WTC11 (cell line): ENCODE results near the gene SMIM10L2A. TPM values are rescaled to one million over a fixed set of nuclear protein-coding genes. Genes with fewer than 3 reads are reported as not detected.

Source experiments
- ATAC-seq: fragments of 200-7000 bp; cut with Tn5 transposase; 2 replicates; pipeline ENCODE4 v1.10.0; 2021; ENCODE audit warnings: mild to moderate bottlenecking, moderate library complexity
- Bru-seq: library from RNA; stranded (reverse); fragments of 400-500 nt; gene quantifications from one replicate; lab custom pipeline; 2021; lab: Mats Ljungman, UMichigan
- CTCF ChIA-PET: fragments of 300-600 bp; sonication (Branson Sonifier 250); formaldehyde crosslinking; loops from one replicate; lab custom pipeline; 2021; ENCODE audit warnings: antibody characterized with exemption; lab: Charles Lee
- POLR2A ChIA-PET: fragments of 350-600 bp; sonication (Branson Sonifier 250); formaldehyde crosslinking; loops from one replicate; lab custom pipeline; 2021; ENCODE audit warnings: antibody characterized with exemption; lab: Charles Lee
- DNase-seq: peaks from one replicate; pipeline ENCODE4 v3.0.0; 2021; ENCODE audit warnings: low spot score
- H3K27ac Mint-ChIP-seq: 2 replicates; pipeline ENCODE4 v1.8.0; 2021; ENCODE audit warnings: mixed read lengths
- H3K27me3 Mint-ChIP-seq: 2 replicates; pipeline ENCODE4 v1.8.0; 2021; ENCODE audit warnings: low read depth, mild to moderate bottlenecking, moderate library complexity, mixed read lengths
- H3K36me3 Mint-ChIP-seq: 2 replicates; pipeline ENCODE4 v1.8.0; 2021; ENCODE audit warnings: mixed read lengths
- H3K4me1 Mint-ChIP-seq: 2 replicates; pipeline ENCODE4 v1.8.0; 2022; ENCODE audit warnings: mixed read lengths
- H3K4me3 Mint-ChIP-seq: 2 replicates; pipeline ENCODE4 v1.8.0; 2021; ENCODE audit warnings: mild to moderate bottlenecking, moderate library complexity, mixed read lengths
- H3K9me3 Mint-ChIP-seq: 2 replicates; pipeline ENCODE4 v1.8.0; 2021; ENCODE audit warnings: mixed read lengths
- ETV6 ChIP-seq: sonication (generic); formaldehyde crosslinking; IDR thresholded peaks from 2 replicates; pipeline ENCODE4 v1.8.1; 2022; ENCODE audit warnings: mild to moderate bottlenecking, missing genetic modification reagents
- GTF2I ChIP-seq: fragments of 250-450 bp; sonication (Bioruptor Pico); conservative IDR thresholded peaks from 2 replicates; pipeline ENCODE4 v1.4.0; 2021; ENCODE audit warnings: mild to moderate bottlenecking
- HMGA2 ChIP-seq: fragments of 250-450 bp; sonication (Bioruptor Pico); IDR thresholded peaks from 2 replicates; pipeline ENCODE4 v1.4.0; 2021; ENCODE audit warnings: mild to moderate bottlenecking, moderate library complexity
- JAZF1 ChIP-seq: fragments of 250-450 bp; sonication (Bioruptor Pico); IDR thresholded peaks from 2 replicates; pipeline ENCODE4 v1.9.0; 2021; ENCODE audit warnings: moderate library complexity, mild to moderate bottlenecking, inconsistent platforms
- MXD4 ChIP-seq: fragments of 250-450 bp; sonication (Bioruptor Pico); IDR thresholded peaks from 2 replicates; pipeline ENCODE4 v1.8.0; 2021; ENCODE audit warnings: mild to moderate bottlenecking, moderate library complexity, borderline replicate concordance
- NFATC4 ChIP-seq: fragments of 250-450 bp; sonication (Bioruptor Pico); IDR thresholded peaks from 2 replicates; pipeline ENCODE4 v1.9.0; 2021; ENCODE audit warnings: mild to moderate bottlenecking
- PRRX2 ChIP-seq: fragments of 250-450 bp; sonication (Bioruptor Pico); IDR thresholded peaks from 2 replicates; pipeline ENCODE4 v1.8.0; 2021; ENCODE audit warnings: mild to moderate bottlenecking
- RELA ChIP-seq: sonication (generic); formaldehyde crosslinking; IDR thresholded peaks from 2 replicates; pipeline ENCODE4 v1.8.1; 2022; ENCODE audit warnings: missing genetic modification reagents, mild to moderate bottlenecking, borderline replicate concordance
- RORB ChIP-seq: fragments of 250-450 bp; sonication (Bioruptor Pico); IDR thresholded peaks from 2 replicates; pipeline ENCODE4 v1.9.0; 2021; ENCODE audit warnings: mild to moderate bottlenecking
- SP1 ChIP-seq: sonication (generic); formaldehyde crosslinking; conservative IDR thresholded peaks from 2 replicates; pipeline ENCODE4 v1.8.1; 2022; ENCODE audit warnings: missing genetic modification reagents
- TP53 ChIP-seq: sonication (generic); formaldehyde crosslinking; IDR thresholded peaks from 2 replicates; pipeline ENCODE4 v1.8.1; 2023; ENCODE audit warnings: mild to moderate bottlenecking, missing genetic modification reagents
- ZBTB21 ChIP-seq: sonication (generic); formaldehyde crosslinking; IDR thresholded peaks from 2 replicates; pipeline ENCODE4 v1.8.1; 2023; ENCODE audit warnings: mild to moderate bottlenecking, missing genetic modification reagents, borderline replicate concordance
- ZNF138 ChIP-seq: sonication (generic); formaldehyde crosslinking; conservative IDR thresholded peaks from 2 replicates; pipeline ENCODE4 v1.8.1; 2022; ENCODE audit warnings: mild to moderate bottlenecking, moderate library complexity, missing genetic modification reagents
- ZNF263 ChIP-seq: sonication (generic); formaldehyde crosslinking; IDR thresholded peaks from 2 replicates; pipeline ENCODE4 v1.8.1; 2022; ENCODE audit warnings: low read depth, mild to moderate bottlenecking, moderate library complexity, missing genetic modification reagents
- ZNF317 ChIP-seq: sonication (generic); formaldehyde crosslinking; IDR thresholded peaks from 2 replicates; pipeline ENCODE4 v1.8.1; 2023; ENCODE audit warnings: low read depth, mild to moderate bottlenecking, moderate library complexity, missing genetic modification reagents, borderline replicate concordance
- ZNF671 ChIP-seq: fragments of 250-450 bp; sonication (Bioruptor Pico); IDR thresholded peaks from 2 replicates; pipeline ENCODE4 v1.8.0; 2021; ENCODE audit warnings: mild to moderate bottlenecking
- long read RNA-seq, 3 experiments: library from RNA in 1 of 3; library from capped mRNA in 1 of 3; library from polyadenylated mRNA in 1 of 3; unstranded in 2 of 3; stranded (forward) in 1 of 3; transcript quantifications; one replicate each; pipeline ENCODE4 v2.0.0, GENCODE V29; 2021
- total RNA-seq: library from RNA; stranded (reverse); gene quantifications from 3 replicates; pipeline ENCODE4 v1.2.3, GENCODE V29; 2021
- TF ChIP-seq, protein P1 (sequence below): sonication (generic); formaldehyde crosslinking; conservative IDR thresholded peaks from 2 replicates; pipeline ENCODE4 v1.8.1; 2022; ENCODE audit warnings: mild to moderate bottlenecking, missing genetic modification reagents
- TF ChIP-seq, protein P2 (sequence below): fragments of 250-450 bp; sonication (Bioruptor Pico); IDR thresholded peaks from 2 replicates; pipeline ENCODE4 v1.8.0; 2021; ENCODE audit warnings: mild to moderate bottlenecking
- TF ChIP-seq, protein P3 (sequence below): fragments of 250-450 bp; sonication (Bioruptor Pico); IDR thresholded peaks from 2 replicates; pipeline ENCODE4 v1.9.0; 2021; ENCODE audit warnings: moderate library complexity, mild to moderate bottlenecking, inconsistent platforms, borderline replicate concordance
- TF ChIP-seq, protein P4 (sequence below): sonication (generic); formaldehyde crosslinking; IDR thresholded peaks from 2 replicates; pipeline ENCODE4 v1.8.0; 2022; ENCODE audit warnings: missing genetic modification reagents
- TF ChIP-seq, protein P5 (sequence below): fragments of 250-450 bp; sonication (Bioruptor Pico); conservative IDR thresholded peaks from 2 replicates; pipeline ENCODE4 v1.9.0; 2021; ENCODE audit warnings: mild to moderate bottlenecking
- TF ChIP-seq, protein P6 (sequence below): fragments of 250-450 bp; sonication (Bioruptor Pico); IDR thresholded peaks from 2 replicates; pipeline ENCODE4 v1.9.0; 2021; ENCODE audit warnings: mild to moderate bottlenecking

SMIM10L2A gene
- total RNA-seq (4.5 to 4.8 TPM (median 4.7 TPM) in 3 replicates), Bru-seq, nascent RNA (percentile 52 among the genes with signal in this experiment)
- long read RNA-seq, experiment 1, full-length matches to known transcripts: 15 of 26 reads
- long read RNA-seq, experiment 1, partial matches to known transcripts: 7 of 26 reads
- long read RNA-seq, experiment 1, other reads (novel, unspliced or antisense): 4 of 26 reads
- long read RNA-seq, experiment 2, full-length matches to known transcripts: 1 of 4 reads
- long read RNA-seq, experiment 2, partial matches to known transcripts: 0 of 4 reads
- long read RNA-seq, experiment 2, other reads (novel, unspliced or antisense): 3 of 4 reads
- long read RNA-seq, experiment 3, partial matches to known transcripts: 0 of 1 reads
- long read RNA-seq, experiment 3, other reads (novel, unspliced or antisense): 1 of 1 reads

DNA sequence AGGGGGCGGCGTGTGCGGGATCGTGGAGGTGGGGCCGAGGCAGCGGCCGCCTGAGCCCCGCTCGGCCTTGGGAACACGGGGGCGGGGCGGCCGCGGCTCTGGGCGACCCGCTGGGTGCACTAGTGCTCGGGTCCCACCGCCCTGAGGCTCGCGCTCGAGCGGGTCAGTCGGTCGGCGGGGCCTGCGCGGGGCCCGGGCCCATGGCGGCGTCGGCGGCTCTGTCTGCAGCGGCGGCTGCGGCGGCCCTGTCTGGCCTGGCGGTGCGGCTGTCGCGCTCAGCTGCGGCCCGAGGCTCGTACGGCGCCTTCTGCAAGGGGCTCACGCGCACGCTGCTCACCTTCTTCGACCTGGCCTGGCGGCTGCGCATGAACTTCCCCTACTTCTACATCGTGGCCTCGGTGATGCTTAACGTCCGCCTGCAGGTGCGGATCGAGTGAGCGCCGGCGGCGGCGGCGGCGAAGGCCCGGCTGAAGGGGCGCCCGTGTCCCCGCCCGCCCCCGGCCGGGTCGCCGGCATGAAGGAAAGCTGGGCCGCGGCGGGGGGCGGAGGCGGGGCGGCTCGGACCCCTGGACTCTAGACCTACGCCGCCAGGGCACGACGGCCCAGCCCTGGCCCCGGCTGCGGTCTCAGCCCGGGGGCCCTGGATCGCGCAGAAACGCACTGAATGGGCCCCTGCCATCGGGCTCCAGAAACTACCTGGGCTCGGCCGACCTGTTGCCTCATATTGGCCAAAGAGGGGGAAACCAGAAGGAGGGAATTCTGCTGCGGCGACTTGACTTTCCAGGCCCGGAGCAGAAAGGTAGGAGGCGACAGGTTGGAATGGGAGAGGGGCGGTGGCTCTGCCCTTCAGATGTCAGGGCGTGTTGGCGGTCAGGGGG, at the start of gene SMIM10L2A:
SMIM10L2A (plus strand) TSS at position 13 of the 878 bp plus-strand sequence; CDS start at position 201, 188 bp downstream.
- Mint-ChIP-seq H3K27me3 (no peaks in the 10 kb centered on the region; the same call in 1 of the 2 replicates), H3K9me3 (no peaks in the 10 kb centered on the region), H3K4me1 (peaks cover 19% of the 10 kb centered on the region), H3K27ac (no peak within 1 kb of the TSS), H3K36me3 (no peaks in the 10 kb centered on the region), H3K4me3 (peak within 1 kb of the TSS; percentile 61)
- DNase-seq (peak; percentile 38), ATAC-seq (peak; percentile 50)
- POLR2A ChIA-PET: no interaction called here
- TF ChIP-seq ZNF671 (CRISPR knock-in tag) (no peak), SP1 (CRISPR knock-in tag) (no peak), TP53 (0 out of 2 replicates have a peak, but pooled peaks have one; percentile 44)
- CTCF ChIA-PET: interaction anchor here (1.1 to 1.4 kb wide), 2 partner anchors 10 to 42 kb away, joined by 4 to 5 read pairs; no protein-coding TSS in a partner anchor

DNA sequence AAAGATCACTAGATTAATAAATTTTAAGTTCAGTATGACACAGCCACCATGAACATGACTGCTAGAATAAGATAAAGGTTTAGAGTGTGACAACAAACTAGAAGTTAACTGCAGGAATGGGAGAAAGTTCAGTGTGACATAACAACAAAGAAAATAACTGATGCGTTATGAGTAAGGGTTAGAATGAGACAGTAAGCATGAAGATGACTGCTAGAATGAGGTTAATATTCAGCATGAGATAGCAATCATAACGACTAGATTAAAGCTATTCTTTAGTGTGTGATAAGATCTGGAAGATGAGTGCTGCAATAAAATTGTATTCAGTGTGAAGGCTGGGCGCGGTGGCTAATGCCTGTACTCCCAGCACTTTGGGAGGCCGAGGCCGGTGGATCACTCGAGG, 48.4 kb upstream of the SMIM10L2A start:
- no peaks in the 10 kb centered on the region for H3K4me1 Mint-ChIP-seq
- peaks cover 8% of the 10 kb centered on the region for H3K36me3 Mint-ChIP-seq
- CTCF ChIA-PET: no interaction called here
- peak overlapping the region; percentile 41; the same call in 1 of the 2 replicates for H3K27ac Mint-ChIP-seq
- POLR2A ChIA-PET: no interaction called here
- TF ChIP-seq, protein P1, sequence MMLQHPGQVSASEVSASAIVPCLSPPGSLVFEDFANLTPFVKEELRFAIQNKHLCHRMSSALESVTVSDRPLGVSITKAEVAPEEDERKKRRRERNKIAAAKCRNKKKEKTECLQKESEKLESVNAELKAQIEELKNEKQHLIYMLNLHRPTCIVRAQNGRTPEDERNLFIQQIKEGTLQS (CRISPR knock-in tag): no peak
- no peak for TF ChIP-seq NFATC4 (CRISPR knock-in tag)
- no peak for TF ChIP-seq ZNF263 (CRISPR knock-in tag)
- TF ChIP-seq ZNF138 (CRISPR knock-in tag): no peak
- no peak for TF ChIP-seq PRRX2 (CRISPR knock-in tag)
- TF ChIP-seq, protein P2, sequence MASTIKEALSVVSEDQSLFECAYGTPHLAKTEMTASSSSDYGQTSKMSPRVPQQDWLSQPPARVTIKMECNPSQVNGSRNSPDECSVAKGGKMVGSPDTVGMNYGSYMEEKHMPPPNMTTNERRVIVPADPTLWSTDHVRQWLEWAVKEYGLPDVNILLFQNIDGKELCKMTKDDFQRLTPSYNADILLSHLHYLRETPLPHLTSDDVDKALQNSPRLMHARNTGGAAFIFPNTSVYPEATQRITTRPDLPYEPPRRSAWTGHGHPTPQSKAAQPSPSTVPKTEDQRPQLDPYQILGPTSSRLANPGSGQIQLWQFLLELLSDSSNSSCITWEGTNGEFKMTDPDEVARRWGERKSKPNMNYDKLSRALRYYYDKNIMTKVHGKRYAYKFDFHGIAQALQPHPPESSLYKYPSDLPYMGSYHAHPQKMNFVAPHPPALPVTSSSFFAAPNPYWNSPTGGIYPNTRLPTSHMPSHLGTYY (CRISPR knock-in tag): no peak
- TF ChIP-seq JAZF1: no peak
- no peak for TF ChIP-seq GTF2I (CRISPR knock-in tag)
- TF ChIP-seq MXD4 (CRISPR knock-in tag): no peak
- TF ChIP-seq ZBTB21 (CRISPR knock-in tag): no peak
- H3K9me3 Mint-ChIP-seq: peaks cover 14% of the 10 kb centered on the region
- DNase-seq: no peak
- no peak for ATAC-seq
- H3K4me3 Mint-ChIP-seq: no peak overlapping the region
- H3K27me3 Mint-ChIP-seq: peaks cover 2% of the 10 kb centered on the region; the same call in 1 of the 2 replicates

DNA sequence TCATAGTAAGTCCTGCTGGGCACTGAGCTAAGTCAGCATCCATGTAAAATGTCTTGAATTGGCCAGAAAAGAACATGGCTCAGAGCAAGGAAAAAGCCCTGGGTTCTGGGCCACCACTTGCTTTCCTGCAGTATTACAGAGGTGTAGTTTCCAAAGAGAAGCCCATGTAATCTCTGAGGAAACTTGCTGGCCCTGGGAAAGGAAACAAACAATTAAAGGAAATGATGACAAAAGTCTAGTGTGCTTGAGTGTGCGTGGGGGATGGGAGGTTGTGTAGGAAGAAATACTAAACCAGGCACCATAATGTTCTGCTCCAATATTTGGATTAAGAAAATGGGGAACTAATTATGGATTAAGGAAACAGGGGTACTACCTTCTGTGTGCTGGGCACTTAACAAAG, 39.5 kb upstream of the SMIM10L2A start:
- 0 out of 2 replicates have a peak, but pooled peaks cover 4% of the 10 kb centered on the region for H3K9me3 Mint-ChIP-seq
- ATAC-seq (no peak), DNase-seq (no peak)
- H3K4me3 Mint-ChIP-seq: no peak overlapping the region
- H3K27me3 Mint-ChIP-seq: no peaks in the 10 kb centered on the region
- H3K36me3 Mint-ChIP-seq: no peaks in the 10 kb centered on the region
- no peak overlapping the region for H3K27ac Mint-ChIP-seq
- H3K4me1 Mint-ChIP-seq: no peaks in the 10 kb centered on the region
- ChIA-PET POLR2A (no interaction called here), CTCF (no interaction called here)
- TF ChIP-seq RELA (CRISPR knock-in tag) (no peak), GTF2I (CRISPR knock-in tag) (no peak), RORB (no peak), ETV6 (no peak), HMGA2 (CRISPR knock-in tag) (no peak), ZBTB21 (CRISPR knock-in tag) (no peak), ZNF317 (CRISPR knock-in tag) (no peak)
- TF ChIP-seq, protein P3, sequence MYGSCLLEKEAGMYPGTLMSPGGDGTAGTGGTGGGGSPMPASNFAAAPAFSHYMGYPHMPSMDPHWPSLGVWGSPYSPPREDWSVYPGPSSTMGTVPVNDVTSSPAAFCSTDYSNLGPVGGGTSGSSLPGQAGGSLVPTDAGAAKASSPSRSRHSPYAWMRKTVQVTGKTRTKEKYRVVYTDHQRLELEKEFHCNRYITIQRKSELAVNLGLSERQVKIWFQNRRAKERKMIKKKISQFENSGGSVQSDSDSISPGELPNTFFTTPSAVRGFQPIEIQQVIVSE (CRISPR knock-in tag): no peak
- TF ChIP-seq, protein P4, sequence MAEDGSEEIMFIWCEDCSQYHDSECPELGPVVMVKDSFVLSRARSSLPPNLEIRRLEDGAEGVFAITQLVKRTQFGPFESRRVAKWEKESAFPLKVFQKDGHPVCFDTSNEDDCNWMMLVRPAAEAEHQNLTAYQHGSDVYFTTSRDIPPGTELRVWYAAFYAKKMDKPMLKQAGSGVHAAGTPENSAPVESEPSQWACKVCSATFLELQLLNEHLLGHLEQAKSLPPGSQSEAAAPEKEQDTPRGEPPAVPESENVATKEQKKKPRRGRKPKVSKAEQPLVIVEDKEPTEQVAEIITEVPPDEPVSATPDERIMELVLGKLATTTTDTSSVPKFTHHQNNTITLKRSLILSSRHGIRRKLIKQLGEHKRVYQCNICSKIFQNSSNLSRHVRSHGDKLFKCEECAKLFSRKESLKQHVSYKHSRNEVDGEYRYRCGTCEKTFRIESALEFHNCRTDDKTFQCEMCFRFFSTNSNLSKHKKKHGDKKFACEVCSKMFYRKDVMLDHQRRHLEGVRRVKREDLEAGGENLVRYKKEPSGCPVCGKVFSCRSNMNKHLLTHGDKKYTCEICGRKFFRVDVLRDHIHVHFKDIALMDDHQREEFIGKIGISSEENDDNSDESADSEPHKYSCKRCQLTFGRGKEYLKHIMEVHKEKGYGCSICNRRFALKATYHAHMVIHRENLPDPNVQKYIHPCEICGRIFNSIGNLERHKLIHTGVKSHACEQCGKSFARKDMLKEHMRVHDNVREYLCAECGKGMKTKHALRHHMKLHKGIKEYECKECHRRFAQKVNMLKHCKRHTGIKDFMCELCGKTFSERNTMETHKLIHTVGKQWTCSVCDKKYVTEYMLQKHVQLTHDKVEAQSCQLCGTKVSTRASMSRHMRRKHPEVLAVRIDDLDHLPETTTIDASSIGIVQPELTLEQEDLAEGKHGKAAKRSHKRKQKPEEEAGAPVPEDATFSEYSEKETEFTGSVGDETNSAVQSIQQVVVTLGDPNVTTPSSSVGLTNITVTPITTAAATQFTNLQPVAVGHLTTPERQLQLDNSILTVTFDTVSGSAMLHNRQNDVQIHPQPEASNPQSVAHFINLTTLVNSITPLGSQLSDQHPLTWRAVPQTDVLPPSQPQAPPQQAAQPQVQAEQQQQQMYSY (CRISPR knock-in tag): no peak
- TF ChIP-seq, protein P5, sequence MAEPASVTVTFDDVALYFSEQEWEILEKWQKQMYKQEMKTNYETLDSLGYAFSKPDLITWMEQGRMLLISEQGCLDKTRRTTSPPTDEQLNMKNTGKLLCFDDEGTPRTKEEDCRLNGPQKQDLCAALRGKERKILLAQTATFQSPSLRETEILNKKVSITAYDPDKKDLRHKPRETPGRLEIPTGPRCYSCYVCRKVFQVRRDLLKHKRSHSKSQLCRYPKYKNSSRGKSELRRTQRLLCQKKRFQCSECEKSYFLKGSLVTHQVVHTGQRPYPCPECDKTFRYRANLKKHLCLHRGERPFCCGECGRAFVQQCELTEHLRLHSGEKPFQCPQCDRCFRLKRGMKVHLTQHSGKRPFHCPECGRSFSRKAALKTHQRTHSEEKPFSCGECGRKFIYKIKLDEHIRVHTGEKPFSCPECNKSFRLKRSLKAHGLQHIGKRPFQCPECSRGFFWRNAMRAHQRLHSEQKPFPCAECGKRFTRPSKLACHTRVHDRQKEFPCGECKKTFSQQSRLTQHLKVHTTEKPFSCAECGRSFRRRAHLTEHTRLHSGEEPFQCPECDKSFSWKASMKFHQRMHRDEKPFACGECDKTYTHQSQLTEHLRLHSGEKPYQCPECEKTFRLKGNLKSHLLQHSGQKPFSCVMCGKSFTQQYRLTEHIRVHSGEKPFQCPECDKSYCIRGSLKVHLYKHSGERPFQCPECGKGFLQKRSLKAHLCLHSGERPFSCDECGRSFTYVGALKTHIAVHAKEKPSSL (CRISPR knock-in tag): no peak
- TF ChIP-seq, protein P6, sequence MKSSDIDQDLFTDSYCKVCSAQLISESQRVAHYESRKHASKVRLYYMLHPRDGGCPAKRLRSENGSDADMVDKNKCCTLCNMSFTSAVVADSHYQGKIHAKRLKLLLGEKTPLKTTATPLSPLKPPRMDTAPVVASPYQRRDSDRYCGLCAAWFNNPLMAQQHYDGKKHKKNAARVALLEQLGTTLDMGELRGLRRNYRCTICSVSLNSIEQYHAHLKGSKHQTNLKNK (CRISPR knock-in tag): no peak
